ENCODE data around the gene ABCA4.

GRCh38 chr1:94079989-94080388, 41.0 kb downstream of the ABCA4 start:
- TF ChIP-seq POLR2A (IDR thresholded peaks at IDR 0.05; ENCODE audit: low read depth, low read length) (no peak), TAF1 (IDR thresholded peaks at IDR 0.05; ENCODE audit: low read depth, low read length) (no peak), POLR2AphosphoS5 (IDR thresholded peaks at IDR 0.05; ENCODE audit: low read depth, low read length) (no peak), PAX5 (IDR thresholded peaks at IDR 0.05; ENCODE audit: insufficient read depth, low read length, severe bottlenecking) (no peak)

All from GM12891 (cell line).